Glomerular visceral epithelial cell (primary cell): ENCODE results near the gene MCRIP1.
A peak's percentile ranks its signal among the peaks of the same experiment; 100 is the strongest.

Experiments used
- DNase-seq: peaks from one replicate; pipeline ENCODE4 v3.0.0-alpha.2; 2016; ENCODE audit errors: extremely low spot score

MCRIP1 gene

GRCh38 chr17:81833160-81833920 lies at the start of gene MCRIP1:
Gene MCRIP1 (minus strand): TSS chr17:81833291. CDS start chr17:81824506, 8,785 bp downstream.
- DNase-seq, result peak; percentile 96

GRCh38 chr17:81879121-81879520 lies 46.0 kb upstream of the MCRIP1 start:
- DNase-seq, result no peak

GRCh38 chr17:81878294-81878693 lies 45.2 kb upstream of the MCRIP1 start:
- DNase-seq, result no peak

- DNase-seq, result no peak
Measured at GRCh38 chr17:81877569-81877968, 44.5 kb upstream of the MCRIP1 start.

GRCh38 chr17:81871387-81872230 lies 38.5 kb upstream of the MCRIP1 start:
- DNase-seq, result peak; percentile 92

- DNase-seq, result no peak
Measured at GRCh38 chr17:81870981-81871386, 37.9 kb upstream of the MCRIP1 start, which contains the start of gene ARHGDIA. Gene ARHGDIA (minus strand): TSS chr17:81871337. CDS start chr17:81869930, 1,407 bp downstream.

- DNase-seq, result peak; percentile 53
Measured at GRCh38 chr17:81870131-81870980, 37.3 kb upstream of the MCRIP1 start.

GRCh38 chr17:81869221-81870130 lies 36.4 kb upstream of the MCRIP1 start:
- peak; percentile 57 for DNase-seq

GRCh38 chr17:81868674-81869220 lies 35.7 kb upstream of the MCRIP1 start:
- DNase-seq, result peak; percentile 94

GRCh38 chr17:81867991-81868673 lies 35.0 kb upstream of the MCRIP1 start:
- no peak for DNase-seq

GRCh38 chr17:81867170-81867990 lies 34.3 kb upstream of the MCRIP1 start:
- DNase-seq, result peak; percentile 39

- no peak for DNase-seq
Measured at GRCh38 chr17:81866440-81867169, 33.5 kb upstream of the MCRIP1 start.

GRCh38 chr17:81865733-81866439 lies 32.8 kb upstream of the MCRIP1 start:
- DNase-seq, result peak; percentile 64

GRCh38 chr17:81865358-81865732 lies 32.3 kb upstream of the MCRIP1 start:
- DNase-seq, result no peak

- DNase-seq, result no peak
Measured at GRCh38 chr17:81863833-81864768, 31.0 kb upstream of the MCRIP1 start.

GRCh38 chr17:81863123-81863675 lies 30.1 kb upstream of the MCRIP1 start:
- no peak for DNase-seq
